Measurements from ENCODE around the gene MYO5A.

GRCh38 chr15:52361975-52362494 lies 166.6 kb downstream of the MYO5A start:
- no peak for TF ChIP-seq CTCF (IDR thresholded peaks at IDR 0.05; ENCODE audit: insufficient read depth, low read length, poor library complexity, severe bottlenecking)
- no peak for TF ChIP-seq EZH2phosphoT487 (conservative IDR thresholded peaks at IDR 0.05; ENCODE audit: low read length)

Measured in SU-DHL-6 (cell line).